ENCODE data around the gene KPNA1. TPM values are rescaled to one million over a fixed set of nuclear protein-coding genes. Genes with fewer than 3 reads are reported as not detected.

KPNA1 gene
- total and polyA plus RNA-seq, 2 of the 13 experiments (the other 11 are each of a cell fraction or from before 2014, with no cell fraction given), result 15.4 to 30.0 TPM

DNA sequence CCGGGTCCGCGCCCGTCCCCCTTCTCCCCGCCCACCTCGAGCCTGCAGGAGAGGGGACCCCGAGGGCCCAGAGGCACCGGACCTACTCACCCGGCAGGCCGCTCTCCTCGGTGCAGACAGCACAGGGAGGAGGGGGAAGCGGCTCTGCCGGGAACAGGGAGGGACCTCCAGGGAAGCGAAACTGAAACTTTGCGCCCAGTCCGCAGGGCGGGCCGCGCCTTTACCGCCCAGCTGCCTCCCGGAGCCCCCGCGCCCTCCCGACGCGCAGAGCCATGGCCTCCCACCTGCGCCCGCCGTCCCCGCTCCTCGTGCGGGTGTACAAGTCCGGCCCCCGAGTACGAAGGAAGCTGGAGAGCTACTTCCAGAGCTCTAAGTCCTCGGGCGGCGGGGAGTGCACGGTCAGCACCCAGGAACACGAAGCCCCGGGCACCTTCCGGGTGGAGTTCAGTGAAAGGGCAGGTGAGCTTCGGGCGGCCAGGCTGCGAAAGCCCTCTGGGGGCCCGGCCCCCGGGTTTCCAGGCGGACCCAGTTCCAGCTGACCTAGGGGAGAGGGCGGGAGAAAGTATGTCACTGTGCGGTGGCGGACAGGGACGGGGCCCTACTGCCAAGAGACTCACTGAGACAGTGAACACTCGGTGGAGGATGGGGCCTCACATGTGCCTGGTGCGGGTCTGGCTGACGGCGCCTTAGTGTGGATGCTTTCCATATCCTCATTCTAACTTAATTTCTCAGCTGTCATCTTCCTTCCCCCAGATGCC, 49.6 kb upstream of the KPNA1 start, which contains the start of the genes DTX3L and PARP9:
Gene DTX3L (plus strand): TSS at position 184 of the 758 bp plus-strand sequence. CDS start 89 bp downstream, at position 273.
Gene PARP9 (minus strand): TSS at position 146 of the 758 bp plus-strand sequence. CDS start 4,680 bp downstream, outside the sequence.
- Histone ChIP-seq H3K9ac (ENCODE audit: insufficient read depth, low read depth, low read length) (peak within 1 kb of the TSS; percentile 77), H3K4me3 (replicated peaks in 1 of 3; ENCODE audit: insufficient read depth in 1 of 3, low read depth in 2 of 3, low read length in 3 of 3) (peak within 1 kb of the TSS; percentile 78 to 82 (median 81)), H2AFZ (ENCODE audit: low read length) (no peak within 1 kb of the TSS), H3K4me2 (ENCODE audit: low read depth, low read length) (peak within 1 kb of the TSS; percentile 85), H3K79me2 (ENCODE audit: insufficient read depth, low read length) (peaks cover 2% of the 10 kb centered on the region), H4K20me1 (ENCODE audit: insufficient read depth, low read length) (no peaks in the 10 kb centered on the region), H3K9me3 (ENCODE audit: low read length) (no peaks in the 10 kb centered on the region), H3K27me3 (ENCODE audit: control insufficient read depth in 1 of 2, insufficient read depth in 2 of 2, low read length in 2 of 2) (no peaks in the 10 kb centered on the region), H3K36me3 (replicated peaks in 1 of 2; ENCODE audit: control insufficient read depth in 1 of 2, insufficient read depth in 2 of 2, low read length in 2 of 2) (peaks cover 4 to 17% of the 10 kb centered on the region in 2 experiments; a peak in 4 of 5 replicates), H3K27ac (ENCODE audit: extremely low read length, insufficient read depth, low read length) (peak within 1 kb of the TSS; percentile 78), H3K4me1 (ENCODE audit: insufficient read depth, low read length) (peaks cover 16% of the 10 kb centered on the region)
- ChIA-PET POLR2A (interaction anchor here (1.0 to 1.5 kb wide), 5 partner anchors 50 to 148 kb away, joined by 4 to 12 read pairs (median 6); partner anchors contain the start of genes KPNA1 and WDR5B), CTCF (ENCODE audit: low intra/inter-chr PET ratio, low total read pairs) (no interaction called here)
- WGBS (ENCODE audit: low lambda C conversion rate), result 0% methylated on average over 18 of the region's 56 CpGs
- in situ Hi-C loops (cut with HindIII; ENCODE audit: extremely low pct_ligation_motif_present, low pct_unique_long_range_greater_than_20kb) (no loop called here), intact Hi-C loops (cut with micrococcal nuclease; ENCODE audit: unreplicated experiment) (loop anchor here (1.0 kb wide), 1 partner anchor 115 kb away; no protein-coding TSS in a partner anchor)
- DNase-seq (ENCODE audit: low spot score), result peak; percentile 64
- no TSS peak for BruUV-seq (replicated peaks)
- ATAC-seq, result peak; percentile 99
- no peak for FAIRE-seq
- TF ChIP-seq EHMT2 (IDR thresholded peaks at IDR 0.05; ENCODE audit: borderline replicate concordance, low read depth, low read length) (no peak), SRSF4 (IDR thresholded peaks at IDR 0.05; ENCODE audit: low read depth, low read length, poor library complexity, severe bottlenecking) (no peak), ZNF619 (CRISPR knock-in tag; IDR thresholded peaks at IDR 0.05) (no peak; the same call in 1 of the 2 replicates), ZMYM4 (CRISPR knock-in tag; IDR thresholded peaks at IDR 0.05) (peak; percentile 54), FOXA1 (IDR thresholded peaks at IDR 0.05) (no peak), FOXA1 (CRISPR knock-in tag; IDR thresholded peaks at IDR 0.05) (no peak), ZNF629 (CRISPR knock-in tag; conservative IDR thresholded peaks at IDR 0.05) (no peak), ZNF563 (CRISPR knock-in tag; IDR thresholded peaks at IDR 0.05) (peak; percentile 81), ZHX1 (CRISPR knock-in tag; IDR thresholded peaks at IDR 0.05; ENCODE audit: low read depth) (no peak), AGO1 (IDR thresholded peaks at IDR 0.05; ENCODE audit: low read depth, low read length, poor library complexity, severe bottlenecking) (no peak), ARNTL (CRISPR knock-in tag; IDR thresholded peaks at IDR 0.05) (peak; percentile 50; the same call in 1 of the 2 replicates)
- TF ChIP-seq, protein P1, sequence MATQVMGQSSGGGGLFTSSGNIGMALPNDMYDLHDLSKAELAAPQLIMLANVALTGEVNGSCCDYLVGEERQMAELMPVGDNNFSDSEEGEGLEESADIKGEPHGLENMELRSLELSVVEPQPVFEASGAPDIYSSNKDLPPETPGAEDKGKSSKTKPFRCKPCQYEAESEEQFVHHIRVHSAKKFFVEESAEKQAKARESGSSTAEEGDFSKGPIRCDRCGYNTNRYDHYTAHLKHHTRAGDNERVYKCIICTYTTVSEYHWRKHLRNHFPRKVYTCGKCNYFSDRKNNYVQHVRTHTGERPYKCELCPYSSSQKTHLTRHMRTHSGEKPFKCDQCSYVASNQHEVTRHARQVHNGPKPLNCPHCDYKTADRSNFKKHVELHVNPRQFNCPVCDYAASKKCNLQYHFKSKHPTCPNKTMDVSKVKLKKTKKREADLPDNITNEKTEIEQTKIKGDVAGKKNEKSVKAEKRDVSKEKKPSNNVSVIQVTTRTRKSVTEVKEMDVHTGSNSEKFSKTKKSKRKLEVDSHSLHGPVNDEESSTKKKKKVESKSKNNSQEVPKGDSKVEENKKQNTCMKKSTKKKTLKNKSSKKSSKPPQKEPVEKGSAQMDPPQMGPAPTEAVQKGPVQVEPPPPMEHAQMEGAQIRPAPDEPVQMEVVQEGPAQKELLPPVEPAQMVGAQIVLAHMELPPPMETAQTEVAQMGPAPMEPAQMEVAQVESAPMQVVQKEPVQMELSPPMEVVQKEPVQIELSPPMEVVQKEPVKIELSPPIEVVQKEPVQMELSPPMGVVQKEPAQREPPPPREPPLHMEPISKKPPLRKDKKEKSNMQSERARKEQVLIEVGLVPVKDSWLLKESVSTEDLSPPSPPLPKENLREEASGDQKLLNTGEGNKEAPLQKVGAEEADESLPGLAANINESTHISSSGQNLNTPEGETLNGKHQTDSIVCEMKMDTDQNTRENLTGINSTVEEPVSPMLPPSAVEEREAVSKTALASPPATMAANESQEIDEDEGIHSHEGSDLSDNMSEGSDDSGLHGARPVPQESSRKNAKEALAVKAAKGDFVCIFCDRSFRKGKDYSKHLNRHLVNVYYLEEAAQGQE (IDR thresholded peaks at IDR 0.05; ENCODE audit: borderline replicate concordance in 1 of 2, low read depth in 1 of 2, low read length in 2 of 2), result peak in 1 of 2 experiments; percentile 21; a peak in 1 of 4 replicates
- TF ChIP-seq, protein P2, sequence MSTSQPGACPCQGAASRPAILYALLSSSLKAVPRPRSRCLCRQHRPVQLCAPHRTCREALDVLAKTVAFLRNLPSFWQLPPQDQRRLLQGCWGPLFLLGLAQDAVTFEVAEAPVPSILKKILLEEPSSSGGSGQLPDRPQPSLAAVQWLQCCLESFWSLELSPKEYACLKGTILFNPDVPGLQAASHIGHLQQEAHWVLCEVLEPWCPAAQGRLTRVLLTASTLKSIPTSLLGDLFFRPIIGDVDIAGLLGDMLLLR (CRISPR knock-in tag; IDR thresholded peaks at IDR 0.05), result peak; percentile 87; the same call in 1 of the 2 replicates
- TF ChIP-seq, protein P3, sequence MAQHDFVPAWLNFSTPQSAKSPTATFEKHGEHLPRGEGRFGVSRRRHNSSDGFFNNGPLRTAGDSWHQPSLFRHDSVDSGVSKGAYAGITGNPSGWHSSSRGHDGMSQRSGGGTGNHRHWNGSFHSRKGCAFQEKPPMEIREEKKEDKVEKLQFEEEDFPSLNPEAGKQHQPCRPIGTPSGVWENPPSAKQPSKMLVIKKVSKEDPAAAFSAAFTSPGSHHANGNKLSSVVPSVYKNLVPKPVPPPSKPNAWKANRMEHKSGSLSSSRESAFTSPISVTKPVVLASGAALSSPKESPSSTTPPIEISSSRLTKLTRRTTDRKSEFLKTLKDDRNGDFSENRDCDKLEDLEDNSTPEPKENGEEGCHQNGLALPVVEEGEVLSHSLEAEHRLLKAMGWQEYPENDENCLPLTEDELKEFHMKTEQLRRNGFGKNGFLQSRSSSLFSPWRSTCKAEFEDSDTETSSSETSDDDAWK (CRISPR knock-in tag; IDR thresholded peaks at IDR 0.05), result no peak

Data from HepG2 (cell line).